HepG2 (cell line): ENCODE results near the gene EZH1. TPM values are rescaled to one million over a fixed set of nuclear protein-coding genes. Genes with fewer than 3 reads are reported as not detected.

Source experiments
- ATAC-seq: fragments of 200-7000 bp; cut with Tn5 transposase; 3 replicates; pipeline ENCODE4 v1.9.1; 2020; ENCODE audit warnings: mild to moderate bottlenecking, moderate library complexity
- BruUV-seq: library from RNA; stranded (reverse); fragments of 400-500 nt; replicated peaks from 2 replicates; lab custom pipeline; 2021; lab: Mats Ljungman, UMichigan
- CTCF ChIA-PET: fragments of 300-600 bp; formaldehyde crosslinking; extraction: SDS; loops from one replicate; lab custom pipeline; 2021; ENCODE audit warnings: low total read pairs, inconsistent platforms, low intra/inter-chr PET ratio; lab: Yijun Ruan, JAX
- POLR2A ChIA-PET: fragments of 350-600 bp; sonication (Branson Sonifier 250); formaldehyde crosslinking; loops from one replicate; lab custom pipeline; 2020; ENCODE audit warnings: antibody characterized with exemption, inconsistent platforms; lab: Yijun Ruan, JAX
- DNase-seq: peaks from one replicate; pipeline ENCODE4 v3.0.0-alpha.2; 2015; ENCODE audit warnings: low spot score
- FAIRE-seq: peaks from 3 replicates; lab custom pipeline; 2011; peaks lifted over from hg19 to GRCh38; lab: Jason Lieb, UNC
- H2AFZ ChIP-seq: one replicate; pipeline ENCODE4 v1.6.1; 2011; ENCODE audit warnings: low read length, inconsistent platforms
- H3K27ac ChIP-seq: fragments of 300-600 bp; 3 replicates; pipeline ENCODE4 v1.8.0; 2011; ENCODE audit warnings: mixed run types, mild to moderate bottlenecking, mixed read lengths, low read length, inconsistent platforms; ENCODE audit not compliant: insufficient read depth; ENCODE audit errors: extremely low read length
- H3K27me3 ChIP-seq, 2 experiments: fragments of 200-600 bp in 1 of 2; 2 replicates in 1 of 2; 3 replicates in 1 of 2; pipeline versions ENCODE4 v1.6.0 to v1.8.0; 2011; ENCODE audit warnings: low read length in 2 of 2, mild to moderate bottlenecking in 2 of 2, moderate library complexity in 2 of 2, inconsistent platforms in 1 of 2; ENCODE audit not compliant: insufficient read depth in 2 of 2, control insufficient read depth in 1 of 2
- H3K36me3 ChIP-seq, 2 experiments: fragments of 200-600 bp in 1 of 2; replicated peaks in 1 of 2; 2 replicates in 1 of 2; 3 replicates in 1 of 2; pipeline versions ENCODE4 v1.5.1 to v1.8.0; 2011; ENCODE audit warnings: low read length in 2 of 2, inconsistent platforms in 1 of 2; ENCODE audit not compliant: insufficient read depth in 2 of 2, control insufficient read depth in 1 of 2
- H3K4me1 ChIP-seq: 2 replicates; pipeline ENCODE4 v1.5.1; 2012; ENCODE audit warnings: low read length, inconsistent platforms; ENCODE audit not compliant: insufficient read depth
- H3K4me2 ChIP-seq: 2 replicates; pipeline ENCODE4 v1.6.0; 2011; ENCODE audit warnings: low read depth, low read length, inconsistent platforms
- H3K4me3 ChIP-seq, 3 experiments: fragments of 200-600 bp in 1 of 3; sonication (generic), shearing (Covaris generic) in 1 of 3; replicated peaks in 1 of 3; 2 replicates each; pipeline ENCODE4 v1.5.1; 2011 to 2016; ENCODE audit warnings: low read length in 3 of 3, inconsistent platforms in 2 of 3, low read depth in 2 of 3, mild to moderate bottlenecking in 2 of 3, control low read depth in 1 of 3, mixed read lengths in 1 of 3; ENCODE audit not compliant: insufficient read depth in 1 of 3
- H3K79me2 ChIP-seq: one replicate; pipeline ENCODE4 v1.6.1; 2011; ENCODE audit warnings: low read length, inconsistent platforms; ENCODE audit not compliant: insufficient read depth
- H3K9ac ChIP-seq: 2 replicates; pipeline ENCODE4 v1.6.0; 2011; ENCODE audit warnings: mild to moderate bottlenecking, low read depth, low read length, inconsistent platforms; ENCODE audit not compliant: insufficient read depth
- H3K9me3 ChIP-seq: 2 replicates; pipeline ENCODE4 v1.5.1; 2012; ENCODE audit warnings: mild to moderate bottlenecking, low read length
- H4K20me1 ChIP-seq: 2 replicates; pipeline ENCODE4 v1.6.0; 2011; ENCODE audit warnings: inconsistent platforms, mild to moderate bottlenecking, low read length, moderate library complexity; ENCODE audit not compliant: insufficient read depth
- CENPT ChIP-seq: sonication (generic); formaldehyde crosslinking; IDR thresholded peaks from 2 replicates; pipeline ENCODE4 v1.8.0; 2022; ENCODE audit warnings: low read depth, mild to moderate bottlenecking, moderate library complexity, missing genetic modification reagents
- KDM5B ChIP-seq: sonication (generic); formaldehyde crosslinking; IDR thresholded peaks from 2 replicates; pipeline ENCODE4 v1.4.0; 2020; ENCODE audit warnings: missing genetic modification reagents, mild to moderate bottlenecking, borderline replicate concordance
- SNAI1 ChIP-seq: sonication (generic); formaldehyde crosslinking; IDR thresholded peaks from 2 replicates; pipeline ENCODE4 v1.5.0; 2020; ENCODE audit warnings: mild to moderate bottlenecking, missing genetic modification reagents, borderline replicate concordance
- SNAPC2 ChIP-seq: sonication (generic); formaldehyde crosslinking; IDR thresholded peaks from 2 replicates; pipeline ENCODE4 v1.8.1; 2022; ENCODE audit warnings: mild to moderate bottlenecking, missing genetic modification reagents
- SP1 ChIP-seq, 2 experiments: fragments of 450-650 bp in 1 of 2; sonication (generic) in 1 of 2; formaldehyde crosslinking in 1 of 2; IDR thresholded peaks; 2 replicates each; pipeline versions ENCODE4 v1.4.0 to v1.6.1; 2016 to 2020; ENCODE audit warnings: missing genetic modification reagents in 1 of 2
- ZMYM4 ChIP-seq: sonication (generic); formaldehyde crosslinking; IDR thresholded peaks from 2 replicates; pipeline ENCODE4 v1.8.1; 2023; ENCODE audit warnings: mild to moderate bottlenecking, missing genetic modification reagents
- ZNF282 ChIP-seq: fragments of 450-650 bp; IDR thresholded peaks from 2 replicates; pipeline ENCODE4 v1.6.1; 2018; ENCODE audit not compliant: partially characterized antibody
- ZNF672 ChIP-seq: sonication (generic); formaldehyde crosslinking; IDR thresholded peaks from 2 replicates; pipeline ENCODE4 v1.8.1; 2022; ENCODE audit warnings: missing genetic modification reagents
- WGBS: methylation state at CpG from one replicate; pipeline ENCODE4 v1.1.6; 2017; ENCODE audit warnings: low lambda C conversion rate; 5-methylcytosine and 5-hydroxymethylcytosine counted together
- in situ Hi-C: cut with HindIII; loops from 2 replicates; pipeline ENCODE4 v1.10.0; 2017; ENCODE audit warnings: low pct_unique_long_range_greater_than_20kb; ENCODE audit not compliant: extremely low pct_ligation_motif_present
- intact Hi-C: fragments of 100-400 bp; cut with micrococcal nuclease; formaldehyde crosslinking; loops from one replicate; pipeline ENCODE4 v1.10.0; 2022; ENCODE audit not compliant: unreplicated experiment
- polyA plus RNA-seq, 8 experiments: library from polyadenylated mRNA; depleted of rRNA in 3 of 8; stranded (reverse) in 7 of 8; unstranded in 1 of 8; fragments of >200 nt; fragmentation: Illumina TruSeq in 4 of 8; extraction: Trizol in 4 of 8; gene quantifications; 2 replicates each; pipeline versions ENCODE4 v1.2.1 to v1.2.3, GENCODE V29; 2011 to 2016; ENCODE audit warnings: low read depth in 4 of 8, missing spikeins in 1 of 8, mixed read lengths in 1 of 8; ENCODE audit not compliant: insufficient read depth in 1 of 8
- total RNA-seq, 5 experiments: library from RNA; depleted of rRNA; stranded (reverse); fragments of >200 nt; fragmentation: Illumina TruSeq; extraction: Trizol; gene quantifications; 2 replicates each; pipeline ENCODE4 v1.2.3, GENCODE V29; 2016; ENCODE audit warnings: low read depth in 1 of 5
- TF ChIP-seq, protein P1 (sequence below): sonication (generic); formaldehyde crosslinking; IDR thresholded peaks from 2 replicates; pipeline ENCODE4 v1.9.0; 2021; ENCODE audit warnings: mild to moderate bottlenecking, missing genetic modification reagents
- TF ChIP-seq, protein P2 (sequence below): sonication (generic); formaldehyde crosslinking; IDR thresholded peaks from 2 replicates; pipeline ENCODE4 v1.8.1; 2023; ENCODE audit warnings: missing genetic modification reagents, mild to moderate bottlenecking, borderline replicate concordance
- TF ChIP-seq, protein P3 (sequence below): sonication (generic); formaldehyde crosslinking; IDR thresholded peaks from 2 replicates; pipeline ENCODE4 v1.4.0; 2020; ENCODE audit warnings: missing genetic modification reagents
- TF ChIP-seq, protein P4 (sequence below): sonication (generic); formaldehyde crosslinking; IDR thresholded peaks from 2 replicates; pipeline ENCODE4 v1.4.0; 2020; ENCODE audit warnings: missing genetic modification reagents

The EZH1 gene
- total and polyA plus RNA-seq, 2 of the 13 experiments (the other 11 are each of a cell fraction or from before 2014, with no cell fraction given): 11.6 to 24.0 TPM

- Histone ChIP-seq H2AFZ (no peak overlapping the region), H3K4me3 (no peak overlapping the region), H3K9me3 (no peaks in the 10 kb centered on the region), H3K4me2 (no peak overlapping the region), H4K20me1 (no peaks in the 10 kb centered on the region), H3K9ac (no peak overlapping the region), H3K27ac (no peak overlapping the region), H3K36me3 (peaks cover 2 to 7% of the 10 kb centered on the region in 2 experiments; a peak in 3 of 5 replicates), H3K4me1 (no peaks in the 10 kb centered on the region), H3K27me3 (no peaks in the 10 kb centered on the region), H3K79me2 (no peaks in the 10 kb centered on the region)
- POLR2A ChIA-PET: no interaction called here
- FAIRE-seq (no peak), ATAC-seq (no peak), DNase-seq (no peak)
- intact Hi-C loops: no loop called here
- BruUV-seq: no TSS peak
- in situ Hi-C loops: no loop called here
- WGBS: 91% methylated on average over 19 of the region's 19 CpGs
- TF ChIP-seq SNAI1 (CRISPR knock-in tag) (no peak), SNAPC2 (CRISPR knock-in tag) (no peak), KDM5B (no peak), ZMYM4 (CRISPR knock-in tag) (no peak), ZNF672 (CRISPR knock-in tag) (no peak), CENPT (CRISPR knock-in tag) (no peak), ZNF282 (no peak), SP1 (IDR thresholded peaks at IDR 0.05) (no peak), SP1 (CRISPR knock-in tag; IDR thresholded peaks at IDR 0.05) (no peak)
- TF ChIP-seq, protein P1, sequence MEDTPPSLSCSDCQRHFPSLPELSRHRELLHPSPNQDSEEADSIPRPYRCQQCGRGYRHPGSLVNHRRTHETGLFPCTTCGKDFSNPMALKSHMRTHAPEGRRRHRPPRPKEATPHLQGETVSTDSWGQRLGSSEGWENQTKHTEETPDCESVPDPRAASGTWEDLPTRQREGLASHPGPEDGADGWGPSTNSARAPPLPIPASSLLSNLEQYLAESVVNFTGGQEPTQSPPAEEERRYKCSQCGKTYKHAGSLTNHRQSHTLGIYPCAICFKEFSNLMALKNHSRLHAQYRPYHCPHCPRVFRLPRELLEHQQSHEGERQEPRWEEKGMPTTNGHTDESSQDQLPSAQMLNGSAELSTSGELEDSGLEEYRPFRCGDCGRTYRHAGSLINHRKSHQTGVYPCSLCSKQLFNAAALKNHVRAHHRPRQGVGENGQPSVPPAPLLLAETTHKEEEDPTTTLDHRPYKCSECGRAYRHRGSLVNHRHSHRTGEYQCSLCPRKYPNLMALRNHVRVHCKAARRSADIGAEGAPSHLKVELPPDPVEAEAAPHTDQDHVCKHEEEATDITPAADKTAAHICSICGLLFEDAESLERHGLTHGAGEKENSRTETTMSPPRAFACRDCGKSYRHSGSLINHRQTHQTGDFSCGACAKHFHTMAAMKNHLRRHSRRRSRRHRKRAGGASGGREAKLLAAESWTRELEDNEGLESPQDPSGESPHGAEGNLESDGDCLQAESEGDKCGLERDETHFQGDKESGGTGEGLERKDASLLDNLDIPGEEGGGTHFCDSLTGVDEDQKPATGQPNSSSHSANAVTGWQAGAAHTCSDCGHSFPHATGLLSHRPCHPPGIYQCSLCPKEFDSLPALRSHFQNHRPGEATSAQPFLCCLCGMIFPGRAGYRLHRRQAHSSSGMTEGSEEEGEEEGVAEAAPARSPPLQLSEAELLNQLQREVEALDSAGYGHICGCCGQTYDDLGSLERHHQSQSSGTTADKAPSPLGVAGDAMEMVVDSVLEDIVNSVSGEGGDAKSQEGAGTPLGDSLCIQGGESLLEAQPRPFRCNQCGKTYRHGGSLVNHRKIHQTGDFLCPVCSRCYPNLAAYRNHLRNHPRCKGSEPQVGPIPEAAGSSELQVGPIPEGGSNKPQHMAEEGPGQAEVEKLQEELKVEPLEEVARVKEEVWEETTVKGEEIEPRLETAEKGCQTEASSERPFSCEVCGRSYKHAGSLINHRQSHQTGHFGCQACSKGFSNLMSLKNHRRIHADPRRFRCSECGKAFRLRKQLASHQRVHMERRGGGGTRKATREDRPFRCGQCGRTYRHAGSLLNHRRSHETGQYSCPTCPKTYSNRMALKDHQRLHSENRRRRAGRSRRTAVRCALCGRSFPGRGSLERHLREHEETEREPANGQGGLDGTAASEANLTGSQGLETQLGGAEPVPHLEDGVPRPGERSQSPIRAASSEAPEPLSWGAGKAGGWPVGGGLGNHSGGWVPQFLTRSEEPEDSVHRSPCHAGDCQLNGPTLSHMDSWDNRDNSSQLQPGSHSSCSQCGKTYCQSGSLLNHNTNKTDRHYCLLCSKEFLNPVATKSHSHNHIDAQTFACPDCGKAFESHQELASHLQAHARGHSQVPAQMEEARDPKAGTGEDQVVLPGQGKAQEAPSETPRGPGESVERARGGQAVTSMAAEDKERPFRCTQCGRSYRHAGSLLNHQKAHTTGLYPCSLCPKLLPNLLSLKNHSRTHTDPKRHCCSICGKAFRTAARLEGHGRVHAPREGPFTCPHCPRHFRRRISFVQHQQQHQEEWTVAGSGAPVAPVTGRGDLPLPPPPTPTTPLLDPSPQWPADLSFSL: no peak
- TF ChIP-seq, protein P2, sequence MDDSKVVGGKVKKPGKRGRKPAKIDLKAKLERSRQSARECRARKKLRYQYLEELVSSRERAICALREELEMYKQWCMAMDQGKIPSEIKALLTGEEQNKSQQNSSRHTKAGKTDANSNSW (CRISPR knock-in tag): no peak
- TF ChIP-seq, protein P3, sequence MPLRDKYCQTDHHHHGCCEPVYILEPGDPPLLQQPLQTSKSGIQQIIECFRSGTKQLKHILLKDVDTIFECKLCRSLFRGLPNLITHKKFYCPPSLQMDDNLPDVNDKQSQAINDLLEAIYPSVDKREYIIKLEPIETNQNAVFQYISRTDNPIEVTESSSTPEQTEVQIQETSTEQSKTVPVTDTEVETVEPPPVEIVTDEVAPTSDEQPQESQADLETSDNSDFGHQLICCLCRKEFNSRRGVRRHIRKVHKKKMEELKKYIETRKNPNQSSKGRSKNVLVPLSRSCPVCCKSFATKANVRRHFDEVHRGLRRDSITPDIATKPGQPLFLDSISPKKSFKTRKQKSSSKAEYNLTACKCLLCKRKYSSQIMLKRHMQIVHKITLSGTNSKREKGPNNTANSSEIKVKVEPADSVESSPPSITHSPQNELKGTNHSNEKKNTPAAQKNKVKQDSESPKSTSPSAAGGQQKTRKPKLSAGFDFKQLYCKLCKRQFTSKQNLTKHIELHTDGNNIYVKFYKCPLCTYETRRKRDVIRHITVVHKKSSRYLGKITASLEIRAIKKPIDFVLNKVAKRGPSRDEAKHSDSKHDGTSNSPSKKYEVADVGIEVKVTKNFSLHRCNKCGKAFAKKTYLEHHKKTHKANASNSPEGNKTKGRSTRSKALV: no peak
- TF ChIP-seq, protein P4, sequence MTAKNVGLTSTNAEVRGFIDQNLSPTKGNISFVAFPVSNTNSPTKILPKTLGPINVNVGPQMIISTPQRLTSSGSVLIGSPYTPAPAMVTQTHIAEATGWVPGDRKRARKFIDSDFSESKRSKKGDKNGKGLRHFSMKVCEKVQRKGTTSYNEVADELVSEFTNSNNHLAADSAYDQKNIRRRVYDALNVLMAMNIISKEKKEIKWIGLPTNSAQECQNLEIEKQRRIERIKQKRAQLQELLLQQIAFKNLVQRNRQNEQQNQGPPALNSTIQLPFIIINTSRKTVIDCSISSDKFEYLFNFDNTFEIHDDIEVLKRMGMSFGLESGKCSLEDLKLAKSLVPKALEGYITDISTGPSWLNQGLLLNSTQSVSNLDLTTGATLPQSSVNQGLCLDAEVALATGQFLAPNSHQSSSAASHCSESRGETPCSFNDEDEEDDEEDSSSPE: no peak
- CTCF ChIA-PET: no interaction called here
These were observed 47.6 kb downstream of the EZH1 start for GRCh38 chr17:42697108-42697811.
